Mammary epithelial cell (primary cell): Measurements from ENCODE around the gene C16orf90.

ENCODE experiments used
- EZH2 ChIP-seq: IDR thresholded peaks from 2 replicates; pipeline ENCODE4 v1.6.1; 2012; ENCODE audit warnings: low read length, inconsistent platforms, borderline replicate concordance
- TF ChIP-seq, protein P1 (sequence below), 2 donors: IDR thresholded peaks in 1 of 2; conservative IDR thresholded peaks in 1 of 2; 2 replicates each; pipeline ENCODE4 v1.5.1; 2011 to 2012; ENCODE audit warnings: inconsistent platforms in 2 of 2, low read length in 2 of 2, mild to moderate bottlenecking in 2 of 2, control low read depth in 1 of 2, low read depth in 1 of 2; ENCODE audit not compliant: insufficient read depth in 1 of 2; ENCODE audit errors: extremely low read depth in 1 of 2

DNA sequence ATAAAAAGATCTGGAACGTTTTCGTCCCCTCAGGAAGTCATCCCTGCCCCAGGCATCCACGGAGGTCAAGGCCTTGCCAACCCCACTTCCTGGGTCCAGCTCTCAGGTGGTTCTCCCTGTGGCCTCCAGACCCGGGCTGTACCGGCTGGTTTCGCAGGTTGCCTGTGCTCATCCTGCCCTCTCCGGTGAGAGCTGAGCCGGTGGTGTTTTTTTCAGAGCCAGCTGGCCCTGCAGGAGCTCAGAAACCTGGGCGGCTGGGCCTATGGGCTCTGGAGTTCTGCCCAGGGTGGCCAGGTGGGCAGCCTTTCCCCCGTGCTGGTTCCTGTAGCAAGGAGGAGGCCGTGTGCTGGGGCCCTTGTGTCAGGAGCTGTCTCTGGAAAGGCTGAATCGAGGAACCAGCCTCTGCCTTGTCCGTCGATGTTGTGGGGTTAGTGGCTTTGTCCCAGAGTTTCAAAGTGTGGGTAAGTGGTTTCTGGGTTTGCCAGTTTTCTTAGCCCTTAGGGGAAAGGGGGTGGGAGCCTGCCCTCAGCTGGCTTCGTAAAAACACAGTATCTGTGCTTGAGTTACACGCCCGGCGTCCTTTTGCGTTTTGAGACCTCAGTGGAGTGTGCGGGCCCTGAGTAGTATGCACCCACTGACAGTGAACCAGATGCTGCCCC, 23.6 kb downstream of the C16orf90 start:
- TF ChIP-seq, protein P1, sequence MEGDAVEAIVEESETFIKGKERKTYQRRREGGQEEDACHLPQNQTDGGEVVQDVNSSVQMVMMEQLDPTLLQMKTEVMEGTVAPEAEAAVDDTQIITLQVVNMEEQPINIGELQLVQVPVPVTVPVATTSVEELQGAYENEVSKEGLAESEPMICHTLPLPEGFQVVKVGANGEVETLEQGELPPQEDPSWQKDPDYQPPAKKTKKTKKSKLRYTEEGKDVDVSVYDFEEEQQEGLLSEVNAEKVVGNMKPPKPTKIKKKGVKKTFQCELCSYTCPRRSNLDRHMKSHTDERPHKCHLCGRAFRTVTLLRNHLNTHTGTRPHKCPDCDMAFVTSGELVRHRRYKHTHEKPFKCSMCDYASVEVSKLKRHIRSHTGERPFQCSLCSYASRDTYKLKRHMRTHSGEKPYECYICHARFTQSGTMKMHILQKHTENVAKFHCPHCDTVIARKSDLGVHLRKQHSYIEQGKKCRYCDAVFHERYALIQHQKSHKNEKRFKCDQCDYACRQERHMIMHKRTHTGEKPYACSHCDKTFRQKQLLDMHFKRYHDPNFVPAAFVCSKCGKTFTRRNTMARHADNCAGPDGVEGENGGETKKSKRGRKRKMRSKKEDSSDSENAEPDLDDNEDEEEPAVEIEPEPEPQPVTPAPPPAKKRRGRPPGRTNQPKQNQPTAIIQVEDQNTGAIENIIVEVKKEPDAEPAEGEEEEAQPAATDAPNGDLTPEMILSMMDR (conservative IDR thresholded peaks at IDR 0.05 in 1 of 2, IDR thresholded peaks at IDR 0.05 in 1 of 2; ENCODE audit: extremely low read depth in 1 of 2, insufficient read depth in 1 of 2, low read depth in 1 of 2, low read length in 2 of 2): no peak
- no peak for TF ChIP-seq EZH2
